ENCODE data around the gene SHISAL1. TPM values are rescaled to one million over a fixed set of nuclear protein-coding genes. Genes with fewer than 3 reads are reported as not detected.

SHISAL1 gene
- total and polyA plus RNA-seq, 10 of the 15 experiments (the other 5 are each of a cell fraction or from before 2014, with no cell fraction given): not detected

GRCh38 chr22:44199164-44199563, 113.6 kb downstream of the SHISAL1 start:
- no peak overlapping the region for H3K4me2 ChIP-seq (ENCODE audit: control insufficient read depth, insufficient read depth)
- DNase-seq (ENCODE audit: low read depth, low spot score) (no peak), ATAC-seq (no peak), FAIRE-seq (no peak)
- POLR2A ChIA-PET: no interaction called here
- H3K9me3 ChIP-seq (replicated peaks; ENCODE audit: control insufficient read depth, insufficient read depth, low read length): no peaks in the 10 kb centered on the region
- H3K4me3 ChIP-seq: no peak overlapping the region
- peaks cover 12% of the 10 kb centered on the region for H3K4me1 ChIP-seq (ENCODE audit: control insufficient read depth, insufficient read depth, low read length)
- in situ Hi-C loops (cut with MboI): no loop called here
- no peak overlapping the region for H3K27ac ChIP-seq (ENCODE audit: control insufficient read depth, insufficient read depth)
- WGBS (ENCODE audit: insufficient coverage, insufficient replicate concordance, low lambda C conversion rate, missing lambda C conversion rate): 50% methylated on average over 2 of the region's 2 CpGs
- H2AFZ ChIP-seq (ENCODE audit: control insufficient read depth, low read depth, low read length): no peak overlapping the region
- H3K79me2 ChIP-seq (ENCODE audit: control insufficient read depth, insufficient read depth, low read length): no peaks in the 10 kb centered on the region
- no TSS peak for BruUV-seq (replicated peaks)
- RAD21 ChIA-PET (ENCODE audit: unreplicated experiment): no interaction called here
- H3K27me3 ChIP-seq (replicated peaks in 1 of 2; ENCODE audit: control insufficient read depth in 2 of 2, insufficient read depth in 2 of 2, low read length in 1 of 2): no peaks in the 10 kb centered on the region
- SMC1A ChIA-PET (ENCODE audit: uncharacterized antibody, unreplicated experiment): no interaction called here
- H4K20me1 ChIP-seq (ENCODE audit: control insufficient read depth, insufficient read depth): no peaks in the 10 kb centered on the region
- CTCF ChIA-PET: no interaction called here
- intact Hi-C loops (cut with micrococcal nuclease; ENCODE audit: unreplicated experiment): no loop called here
- H3K9ac ChIP-seq (ENCODE audit: control insufficient read depth, insufficient read depth, low read length): no peak overlapping the region
- no peak for TF ChIP-seq BMI1 (IDR thresholded peaks at IDR 0.05; ENCODE audit: borderline replicate concordance)
- TF ChIP-seq HDAC2 (IDR thresholded peaks at IDR 0.05): no peak
- TF ChIP-seq, protein P1, sequence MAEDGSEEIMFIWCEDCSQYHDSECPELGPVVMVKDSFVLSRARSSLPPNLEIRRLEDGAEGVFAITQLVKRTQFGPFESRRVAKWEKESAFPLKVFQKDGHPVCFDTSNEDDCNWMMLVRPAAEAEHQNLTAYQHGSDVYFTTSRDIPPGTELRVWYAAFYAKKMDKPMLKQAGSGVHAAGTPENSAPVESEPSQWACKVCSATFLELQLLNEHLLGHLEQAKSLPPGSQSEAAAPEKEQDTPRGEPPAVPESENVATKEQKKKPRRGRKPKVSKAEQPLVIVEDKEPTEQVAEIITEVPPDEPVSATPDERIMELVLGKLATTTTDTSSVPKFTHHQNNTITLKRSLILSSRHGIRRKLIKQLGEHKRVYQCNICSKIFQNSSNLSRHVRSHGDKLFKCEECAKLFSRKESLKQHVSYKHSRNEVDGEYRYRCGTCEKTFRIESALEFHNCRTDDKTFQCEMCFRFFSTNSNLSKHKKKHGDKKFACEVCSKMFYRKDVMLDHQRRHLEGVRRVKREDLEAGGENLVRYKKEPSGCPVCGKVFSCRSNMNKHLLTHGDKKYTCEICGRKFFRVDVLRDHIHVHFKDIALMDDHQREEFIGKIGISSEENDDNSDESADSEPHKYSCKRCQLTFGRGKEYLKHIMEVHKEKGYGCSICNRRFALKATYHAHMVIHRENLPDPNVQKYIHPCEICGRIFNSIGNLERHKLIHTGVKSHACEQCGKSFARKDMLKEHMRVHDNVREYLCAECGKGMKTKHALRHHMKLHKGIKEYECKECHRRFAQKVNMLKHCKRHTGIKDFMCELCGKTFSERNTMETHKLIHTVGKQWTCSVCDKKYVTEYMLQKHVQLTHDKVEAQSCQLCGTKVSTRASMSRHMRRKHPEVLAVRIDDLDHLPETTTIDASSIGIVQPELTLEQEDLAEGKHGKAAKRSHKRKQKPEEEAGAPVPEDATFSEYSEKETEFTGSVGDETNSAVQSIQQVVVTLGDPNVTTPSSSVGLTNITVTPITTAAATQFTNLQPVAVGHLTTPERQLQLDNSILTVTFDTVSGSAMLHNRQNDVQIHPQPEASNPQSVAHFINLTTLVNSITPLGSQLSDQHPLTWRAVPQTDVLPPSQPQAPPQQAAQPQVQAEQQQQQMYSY (CRISPR knock-in tag; IDR thresholded peaks at IDR 0.05): no peak
- TF ChIP-seq, protein P2, sequence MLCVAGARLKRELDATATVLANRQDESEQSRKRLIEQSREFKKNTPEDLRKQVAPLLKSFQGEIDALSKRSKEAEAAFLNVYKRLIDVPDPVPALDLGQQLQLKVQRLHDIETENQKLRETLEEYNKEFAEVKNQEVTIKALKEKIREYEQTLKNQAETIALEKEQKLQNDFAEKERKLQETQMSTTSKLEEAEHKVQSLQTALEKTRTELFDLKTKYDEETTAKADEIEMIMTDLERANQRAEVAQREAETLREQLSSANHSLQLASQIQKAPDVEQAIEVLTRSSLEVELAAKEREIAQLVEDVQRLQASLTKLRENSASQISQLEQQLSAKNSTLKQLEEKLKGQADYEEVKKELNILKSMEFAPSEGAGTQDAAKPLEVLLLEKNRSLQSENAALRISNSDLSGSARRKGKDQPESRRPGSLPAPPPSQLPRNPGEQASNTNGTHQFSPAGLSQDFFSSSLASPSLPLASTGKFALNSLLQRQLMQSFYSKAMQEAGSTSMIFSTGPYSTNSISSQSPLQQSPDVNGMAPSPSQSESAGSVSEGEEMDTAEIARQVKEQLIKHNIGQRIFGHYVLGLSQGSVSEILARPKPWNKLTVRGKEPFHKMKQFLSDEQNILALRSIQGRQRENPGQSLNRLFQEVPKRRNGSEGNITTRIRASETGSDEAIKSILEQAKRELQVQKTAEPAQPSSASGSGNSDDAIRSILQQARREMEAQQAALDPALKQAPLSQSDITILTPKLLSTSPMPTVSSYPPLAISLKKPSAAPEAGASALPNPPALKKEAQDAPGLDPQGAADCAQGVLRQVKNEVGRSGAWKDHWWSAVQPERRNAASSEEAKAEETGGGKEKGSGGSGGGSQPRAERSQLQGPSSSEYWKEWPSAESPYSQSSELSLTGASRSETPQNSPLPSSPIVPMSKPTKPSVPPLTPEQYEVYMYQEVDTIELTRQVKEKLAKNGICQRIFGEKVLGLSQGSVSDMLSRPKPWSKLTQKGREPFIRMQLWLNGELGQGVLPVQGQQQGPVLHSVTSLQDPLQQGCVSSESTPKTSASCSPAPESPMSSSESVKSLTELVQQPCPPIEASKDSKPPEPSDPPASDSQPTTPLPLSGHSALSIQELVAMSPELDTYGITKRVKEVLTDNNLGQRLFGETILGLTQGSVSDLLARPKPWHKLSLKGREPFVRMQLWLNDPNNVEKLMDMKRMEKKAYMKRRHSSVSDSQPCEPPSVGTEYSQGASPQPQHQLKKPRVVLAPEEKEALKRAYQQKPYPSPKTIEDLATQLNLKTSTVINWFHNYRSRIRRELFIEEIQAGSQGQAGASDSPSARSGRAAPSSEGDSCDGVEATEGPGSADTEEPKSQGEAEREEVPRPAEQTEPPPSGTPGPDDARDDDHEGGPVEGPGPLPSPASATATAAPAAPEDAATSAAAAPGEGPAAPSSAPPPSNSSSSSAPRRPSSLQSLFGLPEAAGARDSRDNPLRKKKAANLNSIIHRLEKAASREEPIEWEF (IDR thresholded peaks at IDR 0.05; ENCODE audit: insufficient replicate concordance, low read depth, low read length): no peak
- no peak for TF ChIP-seq POU2F2 (IDR thresholded peaks at IDR 0.05; ENCODE audit: borderline replicate concordance, low read depth, low read length)
- no peak for TF ChIP-seq EED (IDR thresholded peaks at IDR 0.05; ENCODE audit: low read depth)
- no peak for TF ChIP-seq CREB1 (IDR thresholded peaks at IDR 0.05; ENCODE audit: low read depth)
- TF ChIP-seq SUZ12 (IDR thresholded peaks at IDR 0.05; ENCODE audit: unreplicated experiment): no peak
- TF ChIP-seq CHD2 (IDR thresholded peaks at IDR 0.05; ENCODE audit: borderline replicate concordance, low read depth, low read length): no peak
- no peak for TF ChIP-seq BACH1 (IDR thresholded peaks at IDR 0.05; ENCODE audit: borderline replicate concordance)
- no peak for TF ChIP-seq BCL11A (IDR thresholded peaks at IDR 0.05; ENCODE audit: low read depth, low read length)
- no peak for TF ChIP-seq TCF7 (IDR thresholded peaks at IDR 0.05; ENCODE audit: borderline replicate concordance)
- TF ChIP-seq ZSCAN29 (IDR thresholded peaks at IDR 0.05): no peak
- TF ChIP-seq RAD51 (IDR thresholded peaks at IDR 0.05): no peak
- 0 out of 4 replicates have a peak, but pooled peaks cover 0 to 2% of the 10 kb centered on the region in 2 experiments for H3K36me3 ChIP-seq (ENCODE audit: control insufficient read depth in 2 of 2, insufficient read depth in 2 of 2, low read length in 1 of 2)

Measured in GM12878 (cell line).